ENCODE results near the gene COL5A1.
"Not testable (repeated sequence)": the region's sequence is repeated elsewhere in the genome, so short reads cannot be mapped to it uniquely, and the experiment has no call there.

Gene COL5A1

DNA sequence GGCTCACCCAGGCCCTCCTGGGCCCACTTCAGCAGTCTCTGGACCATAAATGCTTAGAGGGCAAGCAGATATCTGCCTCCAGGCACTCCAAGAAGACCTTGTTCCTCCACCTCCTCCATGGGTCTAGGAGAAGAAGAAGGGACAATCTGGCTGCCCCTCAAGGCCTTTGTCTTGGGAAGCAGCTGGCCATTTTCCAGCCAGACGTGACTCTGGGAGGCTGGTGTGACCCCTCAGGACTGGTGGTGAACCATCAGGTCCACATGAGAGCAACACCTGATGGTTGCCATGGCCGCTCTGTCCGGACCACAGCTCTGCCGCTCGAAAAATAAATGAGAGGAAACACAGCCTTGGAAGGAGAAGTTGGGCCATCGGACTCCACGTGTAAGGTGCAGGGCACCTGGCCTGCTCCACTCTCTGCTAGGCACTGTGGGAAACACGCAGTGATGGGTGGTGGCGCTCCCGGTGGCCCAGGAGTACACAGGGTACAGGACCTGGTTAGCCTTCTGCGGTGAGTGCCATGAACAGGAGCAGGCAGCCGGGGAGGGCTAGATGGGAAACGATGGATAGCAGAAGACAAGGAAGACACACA is 3.0 kb upstream of the COL5A1 start:
- no peak for DNase-seq (ENCODE audit: low read depth in 2 of 2)

DNA sequence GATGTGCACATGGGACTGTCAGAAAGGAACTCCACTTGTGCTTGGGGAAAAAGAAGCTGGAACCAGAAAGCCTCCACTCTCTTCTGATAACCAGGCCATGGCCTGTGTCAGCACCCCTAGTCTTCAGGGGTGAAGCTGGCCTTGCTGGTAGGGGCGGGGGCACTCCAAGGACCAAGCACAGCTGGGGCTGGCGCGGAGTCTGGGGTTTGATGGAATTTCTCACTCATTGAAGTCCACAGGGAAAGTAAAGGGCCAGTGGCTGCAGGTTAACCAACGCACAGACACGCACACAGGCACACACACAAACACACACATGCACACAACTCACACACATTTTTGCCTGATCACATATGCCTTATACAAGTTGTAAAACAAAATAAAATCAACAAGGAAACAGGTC is 1.6 kb upstream of the COL5A1 start:
- DNase-seq (ENCODE audit: low read depth in 2 of 2): no peak

DNA sequence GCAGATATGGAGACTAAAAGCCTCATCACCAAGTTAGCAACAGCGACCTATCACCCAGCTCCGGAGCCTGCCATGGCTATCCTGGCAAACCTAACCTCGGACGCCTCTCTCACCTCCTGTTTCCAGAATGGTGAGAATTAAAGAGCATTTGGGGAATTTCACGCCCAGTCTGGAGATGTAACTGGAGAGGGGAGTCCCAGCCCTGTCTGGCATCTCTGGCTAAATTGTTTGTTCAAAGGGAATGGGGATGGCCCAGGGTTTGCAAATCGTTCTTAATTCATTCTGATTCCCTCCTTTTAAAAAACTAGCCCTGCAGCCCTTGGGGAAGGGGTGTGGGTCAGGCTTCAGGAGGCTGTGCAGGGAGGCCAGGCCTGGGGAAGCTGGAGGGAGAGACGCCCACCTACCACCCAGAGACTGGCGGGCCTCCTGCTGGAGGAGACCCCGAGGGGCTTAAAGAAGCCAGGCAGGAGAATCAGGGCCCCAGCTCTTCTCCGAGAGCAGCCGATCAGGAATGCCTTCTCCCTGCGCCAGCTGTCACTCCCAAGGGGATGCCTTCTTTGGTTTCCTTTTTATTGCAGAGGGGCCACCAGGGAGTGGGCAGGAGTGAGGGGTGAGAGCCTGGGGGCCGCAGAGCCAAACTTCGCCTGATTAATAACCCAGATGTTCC is 964 bp upstream of the COL5A1 start:
- no peak for DNase-seq (ENCODE audit: low read depth in 2 of 2)

DNA sequence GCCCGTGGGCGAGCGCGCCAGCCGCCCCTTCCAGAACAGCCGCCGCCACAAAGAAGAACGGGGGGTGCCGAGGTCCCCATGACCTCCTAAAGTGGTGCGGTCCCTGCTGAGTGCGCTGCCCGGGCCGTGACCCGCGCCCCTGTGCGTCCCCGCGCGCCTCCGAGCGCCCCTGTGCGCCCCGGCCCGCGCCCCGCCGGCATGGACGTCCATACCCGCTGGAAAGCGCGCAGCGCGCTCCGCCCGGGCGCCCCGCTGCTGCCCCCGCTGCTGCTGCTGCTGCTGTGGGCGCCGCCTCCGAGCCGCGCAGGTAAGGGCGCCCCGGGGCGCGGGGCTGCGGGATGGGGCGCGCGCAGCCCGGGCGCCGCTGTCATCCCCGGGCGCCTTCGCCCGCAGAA is 384 bp downstream of the COL5A1 start:
- DNase-seq (ENCODE audit: low read depth in 2 of 2): no peak

- no peak for DNase-seq (ENCODE audit: low read depth in 2 of 2)
Measured at GRCh38 chr9:134642385-134643181, 980 bp downstream of the COL5A1 start.

DNA sequence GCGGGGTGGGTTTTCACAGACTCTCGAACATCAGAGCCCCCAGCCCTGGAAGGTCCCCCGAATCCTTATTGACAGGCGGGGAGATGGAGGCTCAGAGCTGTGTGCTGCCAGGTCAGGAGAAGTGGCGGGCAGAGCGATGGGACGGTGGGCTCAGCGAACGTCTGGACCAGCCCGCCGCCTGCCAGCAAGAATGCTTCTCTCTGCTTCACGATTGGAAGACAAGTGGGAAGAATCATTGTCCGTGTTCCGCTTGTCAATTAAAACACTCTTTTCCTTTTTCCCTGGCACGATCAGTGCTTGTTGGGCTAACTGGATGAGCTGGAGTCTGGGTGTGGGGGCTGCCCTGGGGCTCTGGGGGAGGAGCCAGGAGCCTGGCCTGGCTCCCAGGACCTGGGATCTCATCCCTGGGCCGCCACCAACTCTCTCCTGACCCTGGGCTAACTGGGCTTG is 1.6 kb downstream of the COL5A1 start:
- DNase-seq (ENCODE audit: low read depth in 2 of 2): no peak

DNA sequence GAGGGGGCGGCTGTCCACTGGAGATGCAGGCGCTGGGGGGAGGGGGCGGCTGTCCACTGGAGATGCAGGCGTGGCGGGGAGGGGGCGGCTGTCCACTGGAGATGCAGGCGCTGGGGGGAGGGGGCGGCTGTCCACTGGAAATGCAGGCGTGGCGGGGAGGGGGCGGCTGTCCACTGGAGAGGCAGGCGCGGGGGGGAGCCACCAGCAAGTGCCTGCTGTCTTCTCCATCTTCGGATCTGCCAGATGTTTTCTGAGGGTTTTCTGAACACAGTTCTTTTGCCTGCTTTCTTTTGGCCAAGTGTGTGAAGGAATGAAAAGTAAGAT is 2.8 kb downstream of the COL5A1 start:
- DNase-seq (ENCODE audit: low read depth in 2 of 2): not testable (repeated sequence)

GRCh38 chr9:134644725-134645606 is 3.4 kb downstream of the COL5A1 start:
- no peak for DNase-seq (ENCODE audit: low read depth in 2 of 2)

DNA sequence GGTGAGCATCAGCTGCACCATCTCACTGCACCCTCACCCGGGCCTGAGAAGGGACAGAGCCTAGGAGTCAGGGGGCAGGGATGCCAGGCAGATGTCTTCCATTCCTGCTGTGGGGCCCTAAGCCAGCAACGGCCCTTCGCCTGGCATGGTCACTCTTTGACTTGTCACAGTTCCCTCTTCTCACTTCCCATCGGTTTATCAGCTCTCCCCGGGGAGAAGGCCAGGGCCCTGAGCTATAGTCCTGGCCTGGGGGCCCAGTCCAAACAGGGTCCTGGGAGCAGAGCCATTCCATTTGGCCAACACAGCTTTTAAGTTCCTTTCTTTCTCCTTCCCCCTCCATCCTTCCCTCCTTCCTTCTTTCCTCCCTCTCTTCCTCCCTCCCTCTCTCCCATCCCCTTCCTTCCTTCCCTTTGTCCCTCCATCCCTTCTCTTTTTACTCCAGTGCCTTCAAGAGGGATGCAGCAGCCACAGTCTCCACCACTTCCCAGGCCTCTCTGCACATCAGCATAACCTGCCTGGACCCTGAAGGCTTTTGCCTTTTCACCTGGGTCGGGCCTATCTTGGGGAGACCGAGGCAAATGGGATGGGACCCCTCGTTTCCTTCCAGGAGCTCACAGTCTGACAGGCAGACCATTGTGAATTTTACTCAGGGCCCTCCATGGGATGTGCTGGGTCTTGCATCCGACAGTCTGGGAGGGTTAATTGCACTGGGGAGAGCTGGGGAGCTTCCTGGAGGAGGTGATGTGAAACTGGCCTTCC is 4.2 kb downstream of the COL5A1 start:
- DNase-seq (ENCODE audit: low read depth in 2 of 2): no peak

GRCh38 chr9:134647359-134648080 is 5.9 kb downstream of the COL5A1 start:
- DNase-seq (ENCODE audit: low read depth in 2 of 2): no peak

DNA sequence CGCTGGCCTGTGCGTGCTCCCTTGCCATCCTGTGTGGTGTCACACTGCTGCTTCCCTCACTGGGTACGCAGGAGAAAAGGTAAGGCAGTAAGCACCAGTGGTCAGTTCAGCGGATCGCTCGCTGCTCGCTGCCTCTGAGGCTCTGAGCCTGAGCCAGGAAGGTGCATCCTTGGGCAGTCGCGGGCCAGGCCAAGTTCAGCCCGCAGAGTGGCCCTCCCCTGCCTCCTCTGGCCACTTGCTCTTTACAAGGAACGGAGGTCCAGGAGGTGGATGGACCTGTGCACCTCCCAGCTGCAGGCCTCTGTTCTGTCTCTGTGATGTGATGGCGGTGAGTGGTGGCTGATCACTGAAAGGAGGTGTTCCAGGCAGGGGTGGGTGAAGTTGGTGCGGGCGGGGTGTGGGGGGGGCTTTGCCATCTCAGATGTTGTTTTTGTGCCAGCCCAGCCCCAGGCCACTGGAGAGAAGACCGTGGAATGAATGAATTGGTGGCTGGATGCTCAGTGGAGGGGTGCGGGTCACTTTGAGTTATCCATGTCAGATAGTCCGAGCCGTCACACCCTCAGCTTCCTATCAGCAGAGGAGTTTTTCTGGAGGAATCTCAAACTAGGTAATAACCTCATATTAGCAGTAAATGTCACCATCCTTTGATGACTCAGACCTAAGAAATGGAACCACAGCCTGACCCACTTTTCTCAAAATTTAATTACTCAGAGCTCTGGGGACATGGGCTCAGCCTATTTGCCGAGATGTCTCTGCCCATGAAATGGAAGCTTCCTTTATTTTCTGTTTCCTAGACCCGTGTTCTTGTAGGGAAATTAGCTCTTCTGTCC is 7.3 kb downstream of the COL5A1 start:
- DNase-seq (ENCODE audit: low read depth in 2 of 2): no peak

GRCh38 chr9:134650431-134651190 is 9.0 kb downstream of the COL5A1 start:
- DNase-seq (ENCODE audit: low read depth in 2 of 2): no peak

DNA sequence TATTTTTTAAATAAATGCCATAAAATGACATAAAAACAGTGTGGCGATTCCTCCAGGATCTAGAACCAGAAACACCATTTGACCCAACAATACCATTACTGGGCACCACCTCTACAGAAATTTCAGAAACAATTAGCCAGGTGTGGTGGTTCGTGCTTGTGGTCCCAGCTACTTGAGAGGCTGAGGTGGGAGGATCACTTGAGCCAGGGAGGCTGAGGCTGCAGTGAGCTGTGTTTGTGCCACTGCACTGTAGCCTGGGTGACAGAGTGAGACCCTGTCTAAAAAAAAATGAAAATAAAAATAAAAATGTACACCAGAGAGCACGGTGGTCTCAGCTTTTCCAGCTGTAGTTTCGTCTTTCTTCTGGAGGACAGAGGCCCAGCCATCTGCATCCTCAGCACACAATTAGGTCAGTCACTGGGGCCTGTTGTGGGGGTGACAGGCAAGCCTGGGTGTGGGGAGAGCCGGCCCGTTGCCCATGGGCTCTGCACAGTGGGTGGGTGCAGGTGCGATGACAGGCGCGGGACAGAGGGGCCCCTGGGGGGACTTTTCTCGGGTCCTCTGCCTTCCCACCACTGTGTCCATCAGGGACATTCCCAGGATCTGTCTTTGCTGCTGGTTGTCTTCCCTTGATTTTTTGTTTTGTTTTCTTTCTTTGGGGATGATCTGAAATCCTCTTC is 9.8 kb downstream of the COL5A1 start:
- no peak for DNase-seq (ENCODE audit: low read depth in 2 of 2)

DNA sequence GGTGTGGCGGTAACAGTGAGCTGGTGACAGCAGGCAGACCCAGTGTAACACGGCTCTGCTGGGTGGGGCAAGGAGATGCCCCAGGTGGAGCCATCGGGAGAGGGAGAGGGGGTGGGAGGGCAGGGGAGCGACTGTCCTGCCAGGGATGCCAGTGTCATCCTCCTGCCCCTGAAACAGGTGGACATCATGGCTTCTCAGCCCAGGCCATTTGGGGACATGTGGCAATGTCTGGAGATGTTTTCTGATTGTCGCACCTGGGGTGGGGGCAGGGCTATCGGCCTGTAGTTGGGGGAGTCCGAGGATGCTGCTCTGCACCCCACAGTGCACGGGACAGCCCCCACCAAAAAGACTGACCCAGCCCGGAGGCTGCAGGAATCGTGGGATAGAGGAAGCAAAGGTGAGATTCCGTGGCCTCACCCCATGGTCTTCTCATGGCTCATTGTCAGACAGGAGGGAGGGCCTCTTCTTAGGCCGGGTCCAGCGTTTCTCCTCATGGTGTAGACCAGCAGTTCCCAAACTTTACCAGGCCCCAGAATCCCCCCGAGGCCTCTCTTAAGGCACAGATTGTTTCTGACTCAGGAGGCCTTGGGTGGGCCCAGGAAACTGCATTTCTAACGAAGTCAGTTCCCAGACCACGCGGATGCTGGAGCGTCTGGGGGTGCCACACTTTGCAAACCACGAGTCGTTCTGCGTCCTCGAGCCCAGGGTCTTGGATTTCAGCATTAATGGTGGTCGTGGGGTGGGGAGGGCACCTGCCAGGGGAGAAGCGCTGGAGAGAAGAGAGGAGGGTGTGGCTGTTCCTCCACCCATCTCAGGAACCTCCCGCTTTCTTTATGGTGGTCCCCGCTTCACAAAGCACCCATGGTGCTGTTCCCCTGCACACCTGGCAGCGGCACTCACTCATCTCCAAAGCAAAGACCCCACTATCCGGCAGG is 11.0 kb downstream of the COL5A1 start:
- DNase-seq (ENCODE audit: low read depth in 2 of 2): no peak

- DNase-seq (ENCODE audit: low read depth in 2 of 2): no peak
Measured at GRCh38 chr9:134653259-134654009, 11.8 kb downstream of the COL5A1 start.

GRCh38 chr9:134655101-134655500 is 13.5 kb downstream of the COL5A1 start:
- no peak for DNase-seq (ENCODE audit: low read depth in 2 of 2)
